DOHH2 (cell line): ENCODE measurements around the gene C3orf49.

Source experiments
- CTCF ChIP-seq: fragments of 200-600 bp; sonication (generic); IDR thresholded peaks from one replicate; pipeline ENCODE4 v1.5.1; 2014; ENCODE audit warnings: antibody characterized with exemption, mild to moderate bottlenecking, low read depth, low read length; ENCODE audit not compliant: poor library complexity, severe bottlenecking
- EZH2phosphoT487 ChIP-seq: fragments of 200-600 bp; sonication (generic); IDR thresholded peaks from 2 replicates; pipeline ENCODE4 v1.6.1; 2017; ENCODE audit warnings: borderline replicate concordance, mild to moderate bottlenecking, antibody characterized with exemption, low read length, moderate library complexity, mixed read lengths

DNA sequence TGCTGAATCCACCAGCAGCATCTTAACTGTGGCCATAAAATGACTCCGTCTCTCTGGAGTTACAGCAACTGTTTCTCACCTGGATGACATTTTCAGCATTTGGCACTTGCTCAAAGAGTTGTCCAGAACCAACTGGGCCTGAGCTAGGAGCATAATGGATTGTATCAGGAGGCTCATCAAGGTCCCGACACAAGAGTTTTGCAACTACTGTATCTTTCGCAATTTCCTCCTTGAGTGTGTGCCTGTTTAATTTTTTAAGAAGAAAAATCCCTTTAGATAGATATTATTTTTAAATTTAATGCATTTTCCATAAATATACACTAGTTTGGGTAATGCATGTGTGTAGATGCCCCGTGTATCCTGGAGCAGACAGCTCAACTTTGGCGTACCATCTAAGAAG lies 44.3 kb upstream of the C3orf49 start:
- no peak for TF ChIP-seq CTCF
- TF ChIP-seq EZH2phosphoT487, result no peak
